ENCODE data around the gene MFSD6.

- TF ChIP-seq CTCF (IDR thresholded peaks at IDR 0.05; ENCODE audit: low read depth, low read length, poor library complexity, severe bottlenecking), result no peak
- no peak for TF ChIP-seq EZH2phosphoT487 (IDR thresholded peaks at IDR 0.05; ENCODE audit: borderline replicate concordance, low read length)
Measured at GRCh38 chr2:190413421-190413820, 5.3 kb downstream of the MFSD6 start.
